ENCODE data around the gene WWC2.

DNA sequence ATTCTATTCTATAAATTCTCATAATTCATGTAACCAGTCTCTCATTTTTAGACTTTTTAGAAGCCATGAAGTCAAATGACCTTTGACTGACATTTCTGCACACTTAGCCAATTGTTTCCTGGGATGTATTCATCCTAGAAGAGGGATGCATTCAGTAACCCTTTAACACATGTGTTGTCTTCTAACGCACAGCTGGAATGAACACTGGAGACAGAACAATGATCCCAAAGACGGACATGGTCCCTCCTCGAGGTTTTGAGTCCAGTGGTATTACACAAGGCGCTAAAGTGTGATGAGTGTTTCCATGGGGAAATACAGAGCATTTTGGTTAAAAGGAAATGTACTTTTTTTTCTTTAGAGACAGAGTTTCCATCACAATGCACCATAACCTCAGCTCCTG, 263.0 kb downstream of the WWC2 start:
- TF ChIP-seq, protein P1, sequence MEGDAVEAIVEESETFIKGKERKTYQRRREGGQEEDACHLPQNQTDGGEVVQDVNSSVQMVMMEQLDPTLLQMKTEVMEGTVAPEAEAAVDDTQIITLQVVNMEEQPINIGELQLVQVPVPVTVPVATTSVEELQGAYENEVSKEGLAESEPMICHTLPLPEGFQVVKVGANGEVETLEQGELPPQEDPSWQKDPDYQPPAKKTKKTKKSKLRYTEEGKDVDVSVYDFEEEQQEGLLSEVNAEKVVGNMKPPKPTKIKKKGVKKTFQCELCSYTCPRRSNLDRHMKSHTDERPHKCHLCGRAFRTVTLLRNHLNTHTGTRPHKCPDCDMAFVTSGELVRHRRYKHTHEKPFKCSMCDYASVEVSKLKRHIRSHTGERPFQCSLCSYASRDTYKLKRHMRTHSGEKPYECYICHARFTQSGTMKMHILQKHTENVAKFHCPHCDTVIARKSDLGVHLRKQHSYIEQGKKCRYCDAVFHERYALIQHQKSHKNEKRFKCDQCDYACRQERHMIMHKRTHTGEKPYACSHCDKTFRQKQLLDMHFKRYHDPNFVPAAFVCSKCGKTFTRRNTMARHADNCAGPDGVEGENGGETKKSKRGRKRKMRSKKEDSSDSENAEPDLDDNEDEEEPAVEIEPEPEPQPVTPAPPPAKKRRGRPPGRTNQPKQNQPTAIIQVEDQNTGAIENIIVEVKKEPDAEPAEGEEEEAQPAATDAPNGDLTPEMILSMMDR (IDR thresholded peaks at IDR 0.05; ENCODE audit: insufficient read depth, low read length, poor library complexity, severe bottlenecking), result no peak
- TF ChIP-seq EZH2phosphoT487 (conservative IDR thresholded peaks at IDR 0.05; ENCODE audit: low read length), result no peak
